GM04503 (cell line): ENCODE results near the gene GSK3B.

Experiments
- DNase-seq: peaks from one replicate; pipeline ENCODE4 v3.0.0-alpha.2; 2012; ENCODE audit warnings: low read depth

Gene GSK3B

DNA sequence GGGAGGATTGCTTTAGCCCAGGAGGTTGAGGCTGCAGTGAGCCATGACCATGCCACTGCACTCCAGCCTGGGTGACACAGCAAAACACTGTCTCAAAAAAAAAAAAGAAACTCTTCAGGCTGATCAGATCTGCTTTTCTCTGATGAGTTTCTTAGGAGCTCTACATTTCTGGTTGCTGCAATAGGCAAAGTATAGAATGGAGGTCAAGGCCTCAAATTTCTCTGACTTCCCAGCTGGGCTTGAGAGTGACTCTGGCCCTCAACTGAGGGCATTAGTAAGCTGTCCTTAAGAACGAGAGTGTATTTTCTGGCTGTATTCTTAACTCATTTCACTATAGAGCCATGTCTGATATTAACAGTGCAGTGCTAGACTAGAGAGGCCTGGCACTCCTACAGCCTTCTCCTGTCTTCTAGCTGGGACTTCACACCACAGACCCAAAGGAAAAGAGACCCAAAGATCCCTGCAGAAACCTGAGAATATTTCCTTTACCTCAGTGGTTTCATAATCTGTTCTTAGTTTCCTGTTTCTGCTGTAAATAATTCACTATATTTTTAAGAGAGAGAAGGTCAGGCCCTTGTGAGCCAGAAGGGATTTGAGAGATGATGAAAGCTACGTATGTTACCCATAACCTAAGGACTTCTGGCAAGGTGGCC lies 314.4 kb downstream of the GSK3B start:
- DNase-seq: no peak

DNA sequence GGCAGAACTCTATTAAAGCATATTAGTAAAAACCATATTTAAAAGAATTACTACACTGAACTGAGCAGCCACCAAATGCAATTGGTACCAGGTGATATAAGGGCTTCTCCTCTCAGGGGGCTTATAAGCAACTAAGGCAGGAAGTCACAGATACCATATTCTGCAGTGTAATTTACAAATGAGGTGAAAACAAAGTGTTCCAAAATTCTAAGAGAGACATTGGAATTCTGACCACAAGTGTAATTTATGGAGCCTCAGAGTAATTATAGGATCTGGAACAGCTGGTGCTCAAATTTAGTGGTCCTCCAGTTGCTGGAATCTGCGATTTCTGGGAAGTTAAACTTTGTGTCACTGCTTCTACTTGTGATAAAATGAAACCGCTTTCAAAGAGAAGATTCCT lies 315.4 kb downstream of the GSK3B start:
- no peak for DNase-seq

GRCh38 chr3:119778176-119778575 lies 316.1 kb downstream of the GSK3B start:
- no peak for DNase-seq

DNA sequence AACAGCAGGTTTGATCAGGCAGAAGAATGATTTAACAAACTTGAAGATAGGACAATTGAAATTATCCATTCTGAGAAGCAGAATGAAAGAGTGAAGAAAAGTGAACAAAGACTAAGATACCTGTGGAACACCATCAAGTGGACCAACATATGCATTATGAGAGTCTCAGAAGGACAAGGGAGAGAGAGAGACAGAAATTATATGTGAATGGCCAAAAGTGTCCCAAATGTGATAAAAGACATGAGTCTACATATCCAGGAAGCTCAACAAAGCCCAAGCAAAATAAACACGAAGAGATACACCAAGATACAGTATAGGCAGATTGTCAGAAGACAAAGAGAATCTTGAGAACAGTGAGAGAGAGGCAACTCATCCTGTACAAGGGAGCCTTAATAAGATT lies 317.9 kb downstream of the GSK3B start:
- no peak for DNase-seq

DNA sequence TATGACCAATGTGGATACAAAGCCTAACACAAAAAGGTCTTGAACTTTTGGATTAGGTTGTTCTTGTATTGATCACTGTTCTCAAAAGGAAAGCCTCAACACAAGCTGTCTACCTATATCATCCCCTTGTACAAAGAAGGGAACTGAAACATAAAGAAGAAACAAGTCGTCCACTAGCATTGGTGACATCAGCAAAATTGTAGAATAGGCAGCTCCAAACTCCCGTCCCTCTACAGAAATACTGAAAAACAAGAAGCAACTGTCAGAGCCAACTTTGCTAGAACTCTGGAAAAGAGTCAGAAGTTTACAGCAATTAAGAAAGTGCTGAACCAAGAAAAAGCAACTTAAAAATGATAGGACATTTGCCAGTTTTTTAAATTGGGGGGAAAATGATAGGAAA lies 319.8 kb downstream of the GSK3B start:
- DNase-seq: no peak
